ENCODE measurements around the gene RPS25.
"Not testable (repeated sequence)": the region's sequence is repeated elsewhere in the genome, so short reads cannot be mapped to it uniquely, and the experiment has no call there.

- not testable (repeated sequence) for TF ChIP-seq CTCF (IDR thresholded peaks at IDR 0.05; ENCODE audit: low read depth, low read length, missing input control); HNF4G (IDR thresholded peaks at IDR 0.05); JUND (IDR thresholded peaks at IDR 0.05); TAF1 (conservative IDR thresholded peaks at IDR 0.05); FOXA1 (IDR thresholded peaks at IDR 0.05)
These were observed 15.3 kb upstream of the RPS25 start for GRCh38 chr11:119033421-119033820.
